MCF 10A (cell line): ENCODE data around the gene CDHR3. TPM values are rescaled to one million over a fixed set of nuclear protein-coding genes. Genes with fewer than 3 reads are reported as not detected.

ENCODE experiments used
- BruUV-seq: library from RNA; stranded (reverse); fragments of 400-500 nt; replicated peaks from 2 replicates; lab custom pipeline; 2021; lab: Mats Ljungman, UMichigan
- CTCF ChIA-PET: fragments of 300-600 bp; sonication (Branson Sonifier 250); formaldehyde crosslinking; extraction: SDS; loops from one replicate; lab custom pipeline; 2021; ENCODE audit warnings: antibody characterized with exemption, inconsistent platforms; lab: Yijun Ruan, JAX
- POLR2A ChIA-PET: fragments of 300-600, 350-650 bp; sonication (Branson Sonifier 250); formaldehyde crosslinking; extraction: SDS; loops from one replicate; lab custom pipeline; 2020; ENCODE audit warnings: antibody characterized with exemption, inconsistent platforms; lab: Yijun Ruan, JAX
- DNase-seq: peaks from one replicate; pipeline ENCODE4 v3.0.0-alpha.2; 2018; ENCODE audit not compliant: unreplicated experiment
- H3K27ac Mint-ChIP-seq: one replicate; pipeline ENCODE4 v1.8.0; 2022; ENCODE audit warnings: mild to moderate bottlenecking, low read depth, mixed read lengths; ENCODE audit not compliant: unreplicated experiment
- H3K27me3 Mint-ChIP-seq: one replicate; pipeline ENCODE4 v1.8.0; 2022; ENCODE audit warnings: mixed read lengths; ENCODE audit not compliant: insufficient read depth, unreplicated experiment
- H3K36me3 Mint-ChIP-seq: one replicate; pipeline ENCODE4 v1.8.0; 2022; ENCODE audit warnings: mild to moderate bottlenecking, moderate library complexity, mixed read lengths; ENCODE audit not compliant: insufficient read depth, unreplicated experiment
- H3K4me1 Mint-ChIP-seq: one replicate; pipeline ENCODE4 v1.8.0; 2022; ENCODE audit warnings: mixed read lengths; ENCODE audit not compliant: insufficient read depth, unreplicated experiment
- H3K4me3 Mint-ChIP-seq: one replicate; pipeline ENCODE4 v1.8.0; 2022; ENCODE audit warnings: mild to moderate bottlenecking, moderate library complexity, mixed read lengths; ENCODE audit not compliant: unreplicated experiment
- H3K9me3 Mint-ChIP-seq: one replicate; pipeline ENCODE4 v1.8.0; 2022; ENCODE audit warnings: mixed read lengths; ENCODE audit not compliant: unreplicated experiment
- intact Hi-C: fragments of 100-400 bp; cut with micrococcal nuclease; formaldehyde crosslinking; loops from 2 replicates; pipeline ENCODE4 v1.14.1; 2022
- total RNA-seq: library from RNA; stranded (reverse); gene quantifications from 2 replicates; pipeline ENCODE4 v1.2.3, GENCODE V29; 2022
- TF ChIP-seq, protein P1 (sequence below): fragments of 200-600 bp; IDR thresholded peaks from one replicate; pipeline ENCODE4 v1.8.0; 2022; ENCODE audit warnings: antibody characterized with exemption, mild to moderate bottlenecking; ENCODE audit not compliant: unreplicated experiment

CDHR3 gene
- total RNA-seq, 1 experiment from 2014 or later, result 0.19 TPM

DNA sequence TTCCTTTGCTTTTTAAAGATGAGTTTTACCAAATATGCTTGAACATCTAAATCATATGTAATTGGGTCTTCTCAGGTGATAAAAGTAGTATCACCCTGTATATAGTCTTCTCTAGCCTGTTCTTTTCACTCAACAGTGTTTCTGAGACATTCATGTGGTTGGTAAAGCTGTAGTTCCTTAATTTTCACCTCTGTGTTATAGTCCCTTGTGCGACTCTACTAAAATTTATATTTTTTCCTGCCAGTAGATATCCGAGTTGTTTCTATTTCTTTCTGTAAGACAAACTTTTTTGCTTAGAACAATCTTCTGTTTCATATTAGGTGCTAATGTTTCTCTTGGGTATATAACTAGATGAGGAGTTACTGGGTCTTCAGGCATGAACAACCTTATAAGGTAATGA, 113.5 kb downstream of the CDHR3 start:
- Mint-ChIP-seq H3K9me3 (no peaks in the 10 kb centered on the region), H3K27ac (no peak overlapping the region), H3K27me3 (no peaks in the 10 kb centered on the region), H3K4me3 (no peak overlapping the region), H3K4me1 (peaks cover 11% of the 10 kb centered on the region), H3K36me3 (peaks cover 12% of the 10 kb centered on the region)
- TF ChIP-seq, protein P1, sequence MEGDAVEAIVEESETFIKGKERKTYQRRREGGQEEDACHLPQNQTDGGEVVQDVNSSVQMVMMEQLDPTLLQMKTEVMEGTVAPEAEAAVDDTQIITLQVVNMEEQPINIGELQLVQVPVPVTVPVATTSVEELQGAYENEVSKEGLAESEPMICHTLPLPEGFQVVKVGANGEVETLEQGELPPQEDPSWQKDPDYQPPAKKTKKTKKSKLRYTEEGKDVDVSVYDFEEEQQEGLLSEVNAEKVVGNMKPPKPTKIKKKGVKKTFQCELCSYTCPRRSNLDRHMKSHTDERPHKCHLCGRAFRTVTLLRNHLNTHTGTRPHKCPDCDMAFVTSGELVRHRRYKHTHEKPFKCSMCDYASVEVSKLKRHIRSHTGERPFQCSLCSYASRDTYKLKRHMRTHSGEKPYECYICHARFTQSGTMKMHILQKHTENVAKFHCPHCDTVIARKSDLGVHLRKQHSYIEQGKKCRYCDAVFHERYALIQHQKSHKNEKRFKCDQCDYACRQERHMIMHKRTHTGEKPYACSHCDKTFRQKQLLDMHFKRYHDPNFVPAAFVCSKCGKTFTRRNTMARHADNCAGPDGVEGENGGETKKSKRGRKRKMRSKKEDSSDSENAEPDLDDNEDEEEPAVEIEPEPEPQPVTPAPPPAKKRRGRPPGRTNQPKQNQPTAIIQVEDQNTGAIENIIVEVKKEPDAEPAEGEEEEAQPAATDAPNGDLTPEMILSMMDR, result no peak
- DNase-seq, result no peak
- intact Hi-C loops, result no loop called here
- ChIA-PET POLR2A (interaction anchor here (1.3 to 2.0 kb wide), 2 partner anchors 11 to 18 kb away, joined by 3 to 8 read pairs; no protein-coding TSS in a partner anchor), CTCF (no interaction called here)
- no TSS peak for BruUV-seq

DNA sequence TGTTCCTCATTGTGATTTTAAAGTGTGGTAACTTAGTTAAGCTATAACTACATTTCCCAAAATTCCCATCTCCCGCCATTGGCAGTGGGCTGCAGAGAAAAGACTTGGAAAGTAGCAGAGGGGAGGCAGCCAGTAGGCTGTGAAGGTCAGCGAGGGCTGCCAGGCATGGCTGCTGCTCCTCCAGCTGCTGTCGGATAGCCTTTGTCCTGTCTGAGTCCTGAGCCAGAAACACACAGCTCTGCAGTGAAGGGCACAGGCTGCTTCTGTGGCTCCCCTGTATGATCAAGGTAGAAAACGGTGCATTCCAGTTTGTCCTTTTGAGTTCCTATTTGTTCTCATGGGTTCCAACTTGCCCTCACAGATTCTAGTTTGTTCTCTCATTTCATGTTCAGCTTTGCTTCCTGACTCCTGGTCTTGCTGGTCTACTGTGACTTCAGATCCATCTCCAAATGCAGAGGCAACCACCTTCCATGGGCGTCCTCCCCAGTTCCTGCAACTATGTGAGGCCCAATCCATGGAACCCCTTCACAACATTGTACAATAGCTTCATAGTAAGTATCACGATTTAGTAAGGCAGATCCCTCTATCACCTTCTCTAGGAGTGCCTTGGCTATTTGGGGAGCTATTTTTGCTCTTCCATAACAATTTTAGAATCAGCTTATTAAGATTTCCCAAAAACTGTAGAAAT, 117.4 kb downstream of the CDHR3 start:
- Mint-ChIP-seq H3K36me3 (peaks cover 6% of the 10 kb centered on the region), H3K27ac (no peak overlapping the region), H3K4me3 (no peak overlapping the region), H3K9me3 (no peaks in the 10 kb centered on the region), H3K4me1 (no peaks in the 10 kb centered on the region), H3K27me3 (no peaks in the 10 kb centered on the region)
- TF ChIP-seq, protein P1, result no peak
- CTCF ChIA-PET, result interaction anchor here (0.6 to 2.4 kb wide), 8 partner anchors 9 to 1068 kb away, joined by 3 to 14 read pairs (median 4); no protein-coding TSS in a partner anchor
- no peak for DNase-seq
- intact Hi-C loops, result no loop called here
- POLR2A ChIA-PET, result interaction anchor here (0.6 to 2.5 kb wide), 4 partner anchors 8 to 1106 kb away, joined by 3 to 23 read pairs (median 4); no protein-coding TSS in a partner anchor
- no TSS peak for BruUV-seq

DNA sequence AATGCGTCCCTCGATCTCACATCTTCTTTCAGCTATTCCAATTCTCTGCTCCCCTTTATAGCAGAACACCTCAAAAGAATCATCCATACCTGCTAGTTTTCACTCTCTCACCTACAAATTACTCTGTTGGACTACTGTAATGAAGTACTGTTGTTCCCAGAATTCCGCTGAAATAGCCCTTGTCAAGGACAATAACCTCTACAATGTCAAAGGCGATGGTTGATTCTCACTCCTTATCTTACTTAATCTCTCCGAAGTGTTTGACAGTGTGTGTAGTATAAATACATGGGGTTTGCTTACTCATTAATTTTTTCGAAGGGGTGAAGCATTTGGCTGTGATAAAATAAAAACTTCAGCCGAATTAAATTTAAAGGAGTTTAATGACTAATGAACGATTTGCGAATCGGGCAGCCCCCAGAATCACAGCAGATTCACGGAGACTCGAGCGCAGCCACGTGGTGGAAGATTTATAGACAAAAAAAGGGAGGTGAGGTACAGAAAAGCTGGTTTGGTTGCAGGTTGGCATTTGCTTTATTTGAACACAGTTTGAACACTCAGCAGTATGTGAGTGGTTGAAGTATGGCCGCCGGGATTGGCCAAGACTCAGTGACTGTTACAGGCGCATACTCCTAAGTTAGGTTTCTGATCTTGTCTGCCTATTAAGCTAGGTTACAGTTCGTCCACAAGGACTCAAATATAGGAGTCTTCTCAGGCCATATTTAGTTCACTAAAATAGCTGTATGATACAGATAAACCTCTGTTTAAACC, 119.2 kb downstream of the CDHR3 start:
- Mint-ChIP-seq H3K4me1 (no peaks in the 10 kb centered on the region), H3K27me3 (no peaks in the 10 kb centered on the region), H3K9me3 (no peaks in the 10 kb centered on the region), H3K36me3 (peaks cover 13% of the 10 kb centered on the region), H3K4me3 (no peak overlapping the region), H3K27ac (no peak overlapping the region)
- TF ChIP-seq, protein P1, result no peak
- DNase-seq, result no peak
- intact Hi-C loops, result no loop called here
- CTCF ChIA-PET, result interaction anchor here (0.7 to 2.9 kb wide), 9 partner anchors 8 to 83 kb away, joined by 3 to 14 read pairs (median 4); no protein-coding TSS in a partner anchor
- BruUV-seq, result no TSS peak
- POLR2A ChIA-PET, result interaction anchor here (1.7 to 3.8 kb wide), 3 partner anchors 10 to 17 kb away, joined by 4 to 30 read pairs (median 23); no protein-coding TSS in a partner anchor

Other genes with a start within 250 kb of the CDHR3 start
- gene ATXN7L1, start 86.7 kb upstream of the CDHR3 start, total RNA-seq, result 8.1 and 10.0 TPM in 2 replicates
- gene SYPL1, start 149.0 kb downstream of the CDHR3 start, total RNA-seq, result 77.6 and 92.1 TPM in 2 replicates